Transverse colon (tissue), 4 donors: ENCODE data around the gene LIFR.

Source experiments
- EP300 ChIP-seq: sonication (generic); formaldehyde crosslinking; IDR thresholded peaks from one replicate; pipeline ENCODE4 v1.6.1; 2017; ENCODE audit warnings: antibody characterized with exemption, low read depth
- POLR2A ChIP-seq: fragments of 450-650 bp; IDR thresholded peaks from one replicate; pipeline ENCODE4 v1.6.1; 2016; ENCODE audit warnings: antibody characterized with exemption, mild to moderate bottlenecking, moderate library complexity
- POLR2AphosphoS5 ChIP-seq, 3 donors: sonication (generic); formaldehyde crosslinking; IDR thresholded peaks; one replicate each; pipeline ENCODE4 v1.6.1; 2016; ENCODE audit warnings: antibody characterized with exemption in 3 of 3
- TF ChIP-seq, protein P1 (sequence below), 5 experiments: fragments of 200-600 bp in 3 of 5; fragments of 450-650 bp in 2 of 5; sonication (generic) in 3 of 5; IDR thresholded peaks; 1 replicate in 2 of 5; 2 replicates in 3 of 5; pipeline ENCODE4 v1.5.1; 2016 to 2017; ENCODE audit warnings: antibody characterized with exemption in 5 of 5, inconsistent platforms in 3 of 5, mild to moderate bottlenecking in 2 of 5, moderate library complexity in 1 of 5

DNA sequence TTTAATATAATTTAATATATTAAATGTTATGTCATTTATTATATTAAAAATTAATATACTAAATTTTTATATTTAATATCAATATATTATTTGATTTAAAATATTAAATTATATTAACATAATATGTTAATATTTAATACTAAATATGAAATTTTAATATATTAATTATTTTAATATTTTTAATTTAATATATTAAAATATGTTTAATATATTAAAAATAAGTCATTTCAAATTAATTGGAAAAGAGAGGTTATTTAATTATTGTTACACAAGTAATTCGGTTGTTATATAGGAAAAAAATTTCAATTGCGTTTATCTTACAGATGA is 114.2 kb downstream of the LIFR start:
- TF ChIP-seq, protein P1, sequence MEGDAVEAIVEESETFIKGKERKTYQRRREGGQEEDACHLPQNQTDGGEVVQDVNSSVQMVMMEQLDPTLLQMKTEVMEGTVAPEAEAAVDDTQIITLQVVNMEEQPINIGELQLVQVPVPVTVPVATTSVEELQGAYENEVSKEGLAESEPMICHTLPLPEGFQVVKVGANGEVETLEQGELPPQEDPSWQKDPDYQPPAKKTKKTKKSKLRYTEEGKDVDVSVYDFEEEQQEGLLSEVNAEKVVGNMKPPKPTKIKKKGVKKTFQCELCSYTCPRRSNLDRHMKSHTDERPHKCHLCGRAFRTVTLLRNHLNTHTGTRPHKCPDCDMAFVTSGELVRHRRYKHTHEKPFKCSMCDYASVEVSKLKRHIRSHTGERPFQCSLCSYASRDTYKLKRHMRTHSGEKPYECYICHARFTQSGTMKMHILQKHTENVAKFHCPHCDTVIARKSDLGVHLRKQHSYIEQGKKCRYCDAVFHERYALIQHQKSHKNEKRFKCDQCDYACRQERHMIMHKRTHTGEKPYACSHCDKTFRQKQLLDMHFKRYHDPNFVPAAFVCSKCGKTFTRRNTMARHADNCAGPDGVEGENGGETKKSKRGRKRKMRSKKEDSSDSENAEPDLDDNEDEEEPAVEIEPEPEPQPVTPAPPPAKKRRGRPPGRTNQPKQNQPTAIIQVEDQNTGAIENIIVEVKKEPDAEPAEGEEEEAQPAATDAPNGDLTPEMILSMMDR (IDR thresholded peaks at IDR 0.05): no peak
- TF ChIP-seq POLR2AphosphoS5 (IDR thresholded peaks at IDR 0.05): no peak
- TF ChIP-seq EP300: no peak
- TF ChIP-seq POLR2A: no peak
